ENCODE data around the gene ZC3H7A. TPM values are rescaled to one million over a fixed set of nuclear protein-coding genes. Genes with fewer than 3 reads are reported as not detected.
A peak's percentile ranks its signal among the peaks of the same experiment; 100 is the strongest.

ZC3H7A gene
- total and polyA plus RNA-seq, 2 of the 13 experiments (the other 11 are each of a cell fraction or from before 2014, with no cell fraction given) = 29.2 to 36.8 TPM

- H3K36me3 ChIP-seq (replicated peaks in 1 of 2; ENCODE audit: control insufficient read depth in 1 of 2, insufficient read depth in 2 of 2, low read length in 2 of 2) = peaks cover 0 to 8% of the 10 kb centered on the region in 2 experiments; a peak in 2 of 5 replicates
- ChIA-PET CTCF (ENCODE audit: low intra/inter-chr PET ratio, low total read pairs) (no interaction called here), POLR2A (interaction anchor here (1.3 to 5.9 kb wide), 3 partner anchors 46 to 52 kb away, joined by 3 to 207 read pairs (median 85); partner anchors contain the start of gene TXNDC11)
- DNase-seq (ENCODE audit: low spot score) (no peak), ATAC-seq (no peak), FAIRE-seq (no peak)
- H3K9me3 ChIP-seq (ENCODE audit: low read length) = no peaks in the 10 kb centered on the region
- peaks cover 53% of the 10 kb centered on the region for H4K20me1 ChIP-seq (ENCODE audit: insufficient read depth, low read length)
- H3K4me3 ChIP-seq (replicated peaks in 1 of 3; ENCODE audit: insufficient read depth in 1 of 3, low read depth in 2 of 3, low read length in 3 of 3) = no peak overlapping the region
- 63% methylated on average over 2 of the region's 2 CpGs for WGBS (ENCODE audit: low lambda C conversion rate)
- TF ChIP-seq SRSF1 (optimal IDR thresholded peaks at IDR 0.05; ENCODE audit: low read depth, low read length) (no peak), CAMTA2 (CRISPR knock-in tag; IDR thresholded peaks at IDR 0.05; ENCODE audit: borderline replicate concordance) (no peak), ZNF430 (CRISPR knock-in tag; IDR thresholded peaks at IDR 0.05) (no peak), ZNF598 (CRISPR knock-in tag; IDR thresholded peaks at IDR 0.05; ENCODE audit: borderline replicate concordance) (no peak), RFXAP (CRISPR knock-in tag; IDR thresholded peaks at IDR 0.05; ENCODE audit: borderline replicate concordance) (no peak), SMARCE1 (IDR thresholded peaks at IDR 0.05; ENCODE audit: borderline replicate concordance) (no peak), CCAR2 (optimal IDR thresholded peaks at IDR 0.05; ENCODE audit: low read depth, low read length) (no peak), RELA (CRISPR knock-in tag; IDR thresholded peaks at IDR 0.05) (no peak), ZNF12 (CRISPR knock-in tag; IDR thresholded peaks at IDR 0.05) (no peak), ZKSCAN8 (CRISPR knock-in tag; IDR thresholded peaks at IDR 0.05; ENCODE audit: borderline replicate concordance) (no peak), GFI1 (CRISPR knock-in tag; IDR thresholded peaks at IDR 0.05; ENCODE audit: borderline replicate concordance) (no peak), NCOA2 (CRISPR knock-in tag; IDR thresholded peaks at IDR 0.05) (no peak), ZNF670 (CRISPR knock-in tag; IDR thresholded peaks at IDR 0.05; ENCODE audit: borderline replicate concordance) (no peak), ZNF331 (CRISPR knock-in tag; IDR thresholded peaks at IDR 0.05) (no peak), CREB3 (CRISPR knock-in tag; IDR thresholded peaks at IDR 0.05) (no peak), ZNF607 (CRISPR knock-in tag; IDR thresholded peaks at IDR 0.05; ENCODE audit: borderline replicate concordance) (no peak), RCOR2 (CRISPR knock-in tag; IDR thresholded peaks at IDR 0.05) (no peak), ZGPAT (CRISPR knock-in tag; IDR thresholded peaks at IDR 0.05) (no peak), HNF4A (CRISPR knock-in tag; IDR thresholded peaks at IDR 0.05) (no peak), ZFP90 (CRISPR knock-in tag; IDR thresholded peaks at IDR 0.05; ENCODE audit: borderline replicate concordance) (no peak)
- in situ Hi-C loops (cut with HindIII; ENCODE audit: extremely low pct_ligation_motif_present, low pct_unique_long_range_greater_than_20kb) = no loop called here
- no peak overlapping the region for H3K9ac ChIP-seq (ENCODE audit: insufficient read depth, low read depth, low read length)
- intact Hi-C loops (cut with micrococcal nuclease; ENCODE audit: unreplicated experiment) = loop anchor here (1.0 to 10.0 kb wide), 2 partner anchors 8 to 210 kb away; partner anchors contain the start of gene LITAF
- H2AFZ ChIP-seq (ENCODE audit: low read length) = no peak overlapping the region
- H3K79me2 ChIP-seq (ENCODE audit: insufficient read depth, low read length) = peaks cover 91% of the 10 kb centered on the region
- peaks cover 78% of the 10 kb centered on the region for H3K4me1 ChIP-seq (ENCODE audit: insufficient read depth, low read length)
- H3K4me2 ChIP-seq (ENCODE audit: low read depth, low read length) = 0 out of 2 replicates have a peak overlapping the region, but pooled peaks have one; percentile 94
- BruUV-seq (replicated peaks) = no TSS peak
- H3K27ac ChIP-seq (ENCODE audit: extremely low read length, insufficient read depth, low read length) = peak overlapping the region; percentile 52
- H3K27me3 ChIP-seq (ENCODE audit: control insufficient read depth in 1 of 2, insufficient read depth in 2 of 2, low read length in 2 of 2) = no peaks in the 10 kb centered on the region; a peak in 1 of 5 replicates
These were observed 2.6 kb downstream of the ZC3H7A start for GRCh38 chr16:11794447-11794846.

Measured in HepG2 (cell line).